ENCODE data around the gene MSH5.

MSH5 gene

GRCh38 chr6:31725502-31726350, 14.1 kb upstream of the MSH5 start:
- H3K36me3 ChIP-seq (ENCODE audit: control insufficient read depth, insufficient read depth, low read length) = peaks cover 4% of the 10 kb centered on the region

DNA sequence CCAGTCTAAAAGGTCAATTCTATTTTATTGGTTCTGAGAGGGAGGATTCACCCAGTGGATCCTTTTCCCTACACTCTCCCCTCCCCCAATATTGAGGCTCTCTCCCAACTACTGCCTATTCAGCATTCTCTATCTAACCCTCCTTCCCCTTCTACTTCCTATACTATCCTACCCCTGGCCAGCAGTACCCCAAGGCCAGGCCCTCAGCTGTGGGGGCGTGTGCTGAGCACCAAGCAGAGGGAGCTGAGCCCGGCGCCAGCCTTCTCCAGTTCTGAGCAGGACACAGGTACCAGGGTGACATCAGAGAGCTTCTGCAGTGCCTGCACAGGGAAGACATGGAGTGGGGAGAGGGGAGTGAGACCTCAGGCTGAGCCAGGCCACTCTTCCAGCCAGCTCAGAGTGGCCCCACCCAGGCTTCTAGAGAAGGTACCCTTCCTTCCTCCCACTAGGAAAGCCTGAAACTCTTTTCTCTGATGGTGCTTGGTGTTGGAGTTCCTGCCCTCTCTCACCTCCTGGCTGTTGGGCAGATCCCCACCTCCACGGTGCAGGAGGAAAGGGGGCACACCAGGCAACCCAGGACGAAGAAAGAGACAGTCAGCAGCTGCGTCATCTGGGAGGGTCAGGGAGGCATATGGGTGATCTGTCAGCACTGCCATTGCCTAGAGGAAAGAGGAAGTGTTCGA, 12.6 kb upstream of the MSH5 start:
- Histone ChIP-seq H3K18ac (ENCODE audit: low read length) (no peak overlapping the region), H3K27ac (ENCODE audit: low read depth, low read length) (no peak overlapping the region), H3K36me3 (ENCODE audit: control insufficient read depth, insufficient read depth, low read length) (peaks cover 10% of the 10 kb centered on the region), H3K9ac (ENCODE audit: low read length) (no peak overlapping the region), H4K8ac (ENCODE audit: low read depth, low read length) (no peak overlapping the region), H3K4me3 (ENCODE audit: low read length) (no peak overlapping the region), H3K27me3 (ENCODE audit: insufficient read depth, low read length, poor library complexity) (no peaks in the 10 kb centered on the region), H3K4me1 (ENCODE audit: control insufficient read depth, low read depth, low read length) (peaks cover 3% of the 10 kb centered on the region), H3K56ac (ENCODE audit: low read length) (no peak overlapping the region), H2BK5ac (ENCODE audit: low read length) (no peak overlapping the region), H2BK120ac (ENCODE audit: low read depth, low read length) (no peak overlapping the region), H3K79me2 (ENCODE audit: control insufficient read depth, insufficient read depth, low read length) (peaks cover 4% of the 10 kb centered on the region), H2AK5ac (ENCODE audit: low read length) (no peak overlapping the region), H3K23ac (ENCODE audit: low read length) (no peak overlapping the region), H3K4me2 (ENCODE audit: low read length) (no peak overlapping the region), H3K4ac (ENCODE audit: low read depth, low read length) (no peak overlapping the region), H3K79me1 (ENCODE audit: low read length) (peaks cover 10% of the 10 kb centered on the region), H4K5ac (ENCODE audit: low read length) (no peak overlapping the region), H2BK15ac (replicated peaks; ENCODE audit: low read depth) (no peak overlapping the region)
- no CpG with 5 or more reads among the region's 7 CpGs for WGBS (ENCODE audit: extremely low coverage, insufficient coverage, low lambda C conversion rate)
- no peak for DNase-seq

More at GRCh38 chr6:31725502-31726350, 14.1 kb upstream of the MSH5 start:
- no peaks in the 10 kb centered on the region for H3K27me3 ChIP-seq (ENCODE audit: insufficient read depth, low read length, poor library complexity)
- peaks cover 4% of the 10 kb centered on the region for H3K79me2 ChIP-seq (ENCODE audit: control insufficient read depth, insufficient read depth, low read length)
- no peak for DNase-seq
- H4K8ac ChIP-seq (ENCODE audit: low read depth, low read length) = no peak overlapping the region
- no peak overlapping the region for H2AK5ac ChIP-seq (ENCODE audit: low read length)
- H3K4ac ChIP-seq (ENCODE audit: low read depth, low read length) = no peak overlapping the region
- H3K4me1 ChIP-seq (ENCODE audit: control insufficient read depth, low read depth, low read length) = peaks cover 3% of the 10 kb centered on the region
- peaks cover 10% of the 10 kb centered on the region for H3K79me1 ChIP-seq (ENCODE audit: low read length)
- no peak overlapping the region for H3K27ac ChIP-seq (ENCODE audit: low read depth, low read length)
- H3K18ac ChIP-seq (ENCODE audit: low read length) = no peak overlapping the region
- H4K5ac ChIP-seq (ENCODE audit: low read length) = no peak overlapping the region
- H3K4me2 ChIP-seq (ENCODE audit: low read length) = no peak overlapping the region
- no peak overlapping the region for H3K56ac ChIP-seq (ENCODE audit: low read length)
- no peak overlapping the region for H2BK15ac ChIP-seq (replicated peaks; ENCODE audit: low read depth)
- H3K23ac ChIP-seq (ENCODE audit: low read length) = no peak overlapping the region
- H3K4me3 ChIP-seq (ENCODE audit: low read length) = no peak overlapping the region
- no peak overlapping the region for H2BK120ac ChIP-seq (ENCODE audit: low read depth, low read length)
- no CpG with 5 or more reads among the region's 12 CpGs for WGBS (ENCODE audit: extremely low coverage, insufficient coverage, low lambda C conversion rate)
- H3K9ac ChIP-seq (ENCODE audit: low read length) = no peak overlapping the region
- no peak overlapping the region for H2BK5ac ChIP-seq (ENCODE audit: low read length)

DNA sequence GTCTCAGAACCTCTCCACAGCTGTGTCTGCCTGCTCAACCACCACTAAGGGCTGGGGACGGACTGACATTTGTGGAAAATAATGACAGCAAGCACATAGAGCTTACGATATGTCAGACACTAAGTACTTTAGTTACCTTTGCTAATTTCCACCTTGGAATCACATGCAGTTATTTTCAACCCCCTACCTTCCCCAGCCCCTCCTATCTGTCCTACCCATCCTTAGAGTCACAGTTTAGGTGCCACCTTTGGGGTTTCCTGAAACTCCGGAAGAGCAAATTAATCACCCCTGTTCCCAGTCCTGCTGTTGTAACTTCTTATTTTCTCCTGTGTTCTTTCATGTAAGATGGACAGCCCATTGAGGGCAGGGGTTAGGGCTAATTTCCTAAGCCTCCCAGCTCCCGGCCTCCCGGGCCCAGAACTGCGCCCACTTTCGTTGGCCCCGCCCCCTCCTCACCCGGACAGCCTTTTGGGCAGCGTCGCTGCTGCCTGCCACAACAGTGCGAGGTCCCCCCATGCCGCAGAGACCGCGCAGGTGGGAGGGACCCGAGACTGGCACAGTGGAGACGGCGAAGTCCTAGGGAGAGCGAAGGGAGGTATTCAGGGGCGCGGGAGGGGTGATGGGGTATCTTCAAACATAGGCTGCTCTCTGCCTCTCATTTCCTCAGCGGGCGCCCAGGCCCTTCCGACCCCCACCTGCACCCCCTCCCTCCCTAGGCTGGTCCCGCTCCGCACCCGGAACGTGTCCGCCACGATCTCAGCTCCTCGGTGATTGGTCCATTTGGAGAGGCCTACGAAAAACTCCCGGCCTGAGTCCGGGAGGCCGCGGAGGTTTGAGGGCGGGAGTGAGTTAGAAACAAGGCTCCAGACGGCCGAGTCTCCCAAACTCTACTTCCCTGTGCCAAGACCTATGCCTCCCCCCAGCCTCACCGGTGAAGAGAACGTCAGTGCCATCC, 11.8 kb upstream of the MSH5 start:
- Histone ChIP-seq H3K36me3 (ENCODE audit: control insufficient read depth, insufficient read depth, low read length) (peaks cover 11% of the 10 kb centered on the region), H2AK5ac (ENCODE audit: low read length) (no peak overlapping the region), H3K4me2 (ENCODE audit: low read length) (no peak overlapping the region), H2BK5ac (ENCODE audit: low read length) (no peak overlapping the region), H3K23ac (ENCODE audit: low read length) (no peak overlapping the region), H4K5ac (ENCODE audit: low read length) (no peak overlapping the region), H2BK120ac (ENCODE audit: low read depth, low read length) (no peak overlapping the region), H3K4me3 (ENCODE audit: low read length) (no peak overlapping the region), H3K9ac (ENCODE audit: low read length) (peak overlapping the region; percentile 96), H3K18ac (ENCODE audit: low read length) (no peak overlapping the region), H3K4me1 (ENCODE audit: control insufficient read depth, low read depth, low read length) (peaks cover 3% of the 10 kb centered on the region), H3K79me2 (ENCODE audit: control insufficient read depth, insufficient read depth, low read length) (peaks cover 4% of the 10 kb centered on the region), H3K56ac (ENCODE audit: low read length) (peak overlapping the region; percentile 66), H3K79me1 (ENCODE audit: low read length) (peaks cover 10% of the 10 kb centered on the region), H4K8ac (ENCODE audit: low read depth, low read length) (no peak overlapping the region), H3K4ac (ENCODE audit: low read depth, low read length) (no peak overlapping the region), H3K27me3 (ENCODE audit: insufficient read depth, low read length, poor library complexity) (no peaks in the 10 kb centered on the region), H2BK15ac (replicated peaks; ENCODE audit: low read depth) (no peak overlapping the region), H3K27ac (ENCODE audit: low read depth, low read length) (no peak overlapping the region)
- no CpG with 5 or more reads among the region's 41 CpGs for WGBS (ENCODE audit: extremely low coverage, insufficient coverage, low lambda C conversion rate)
- DNase-seq = no peak

GRCh38 chr6:31728767-31729514, 10.9 kb upstream of the MSH5 start, which contains the start of gene DDAH2:
Gene DDAH2 (minus strand): TSS chr6:31729299. CDS start chr6:31729161, 138 bp downstream.
- DNase-seq = no peak

DNA sequence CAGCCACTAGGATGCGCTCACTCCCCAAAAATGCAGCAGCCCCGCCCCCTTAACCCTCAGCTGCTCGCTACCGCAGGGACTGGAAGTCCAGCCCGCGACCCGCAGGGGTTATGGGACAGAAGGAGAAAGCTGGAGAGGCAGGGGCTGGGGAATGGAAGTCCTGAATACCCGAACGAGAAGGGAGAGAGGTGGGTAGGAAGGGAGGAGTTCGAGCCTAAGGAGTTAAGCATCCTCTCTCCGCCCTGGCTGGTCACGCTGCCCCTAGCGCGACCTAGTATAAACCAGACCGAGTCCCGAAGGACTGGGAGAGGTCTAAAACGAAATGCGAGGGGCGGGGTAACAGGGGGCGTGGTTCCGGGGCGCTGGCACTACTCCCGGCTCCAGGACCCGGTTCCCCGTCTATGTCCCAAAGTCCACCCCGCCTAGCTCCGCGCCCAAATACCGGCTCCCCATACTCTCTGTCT, 10.3 kb upstream of the MSH5 start:
- Histone ChIP-seq H3K18ac (ENCODE audit: low read length) (peak overlapping the region; percentile 69), H2BK5ac (ENCODE audit: low read length) (peak overlapping the region; percentile 86), H3K79me1 (ENCODE audit: low read length) (peaks cover 21% of the 10 kb centered on the region), H3K4me1 (ENCODE audit: control insufficient read depth, low read depth, low read length) (peaks cover 9% of the 10 kb centered on the region), H2BK120ac (ENCODE audit: low read depth, low read length) (peak overlapping the region; percentile 3), H3K23ac (ENCODE audit: low read length) (peak overlapping the region; percentile 30), H3K27me3 (ENCODE audit: insufficient read depth, low read length, poor library complexity) (no peaks in the 10 kb centered on the region), H3K56ac (ENCODE audit: low read length) (peak overlapping the region; percentile 97), H3K9ac (ENCODE audit: low read length) (peak overlapping the region; percentile 96), H4K5ac (ENCODE audit: low read length) (no peak overlapping the region), H3K27ac (ENCODE audit: low read depth, low read length) (peak overlapping the region; percentile 86), H4K8ac (ENCODE audit: low read depth, low read length) (no peak overlapping the region), H3K79me2 (ENCODE audit: control insufficient read depth, insufficient read depth, low read length) (peaks cover 15% of the 10 kb centered on the region), H3K4me2 (ENCODE audit: low read length) (peak overlapping the region; percentile 74), H3K36me3 (ENCODE audit: control insufficient read depth, insufficient read depth, low read length) (peaks cover 20% of the 10 kb centered on the region), H2BK15ac (replicated peaks; ENCODE audit: low read depth) (no peak overlapping the region), H3K4me3 (ENCODE audit: low read length) (peak overlapping the region; percentile 90), H2AK5ac (ENCODE audit: low read length) (no peak overlapping the region), H3K4ac (ENCODE audit: low read depth, low read length) (peak overlapping the region; percentile 70)
- peak; percentile 97 for DNase-seq
- WGBS (ENCODE audit: extremely low coverage, insufficient coverage, low lambda C conversion rate) = no CpG with 5 or more reads among the region's 29 CpGs

More at GRCh38 chr6:31728767-31729514, 10.9 kb upstream of the MSH5 start, which contains the start of gene DDAH2:
- peaks cover 9% of the 10 kb centered on the region for H3K79me2 ChIP-seq (ENCODE audit: control insufficient read depth, insufficient read depth, low read length)
- H2AK5ac ChIP-seq (ENCODE audit: low read length) = peak within 1 kb of the TSS; percentile 52
- peaks cover 17% of the 10 kb centered on the region for H3K79me1 ChIP-seq (ENCODE audit: low read length)
- peak within 1 kb of the TSS; percentile 74 for H3K4me2 ChIP-seq (ENCODE audit: low read length)
- no peak within 1 kb of the TSS for H4K8ac ChIP-seq (ENCODE audit: low read depth, low read length)
- peak within 1 kb of the TSS; percentile 86 for H2BK5ac ChIP-seq (ENCODE audit: low read length)
- no peak within 1 kb of the TSS for H4K5ac ChIP-seq (ENCODE audit: low read length)
- peak within 1 kb of the TSS; percentile 3 for H2BK120ac ChIP-seq (ENCODE audit: low read depth, low read length)
- H3K4ac ChIP-seq (ENCODE audit: low read depth, low read length) = peak within 1 kb of the TSS; percentile 70
- peak within 1 kb of the TSS; percentile 86 for H3K27ac ChIP-seq (ENCODE audit: low read depth, low read length)
- WGBS (ENCODE audit: extremely low coverage, insufficient coverage, low lambda C conversion rate) = no CpG with 5 or more reads among the region's 36 CpGs
- peak within 1 kb of the TSS; percentile 34 for H3K23ac ChIP-seq (ENCODE audit: low read length)
- H3K4me3 ChIP-seq (ENCODE audit: low read length) = peak within 1 kb of the TSS; percentile 90
- peaks cover 19% of the 10 kb centered on the region for H3K36me3 ChIP-seq (ENCODE audit: control insufficient read depth, insufficient read depth, low read length)
- no peaks in the 10 kb centered on the region for H3K27me3 ChIP-seq (ENCODE audit: insufficient read depth, low read length, poor library complexity)
- H3K9ac ChIP-seq (ENCODE audit: low read length) = peak within 1 kb of the TSS; percentile 96
- H2BK15ac ChIP-seq (replicated peaks; ENCODE audit: low read depth) = no peak within 1 kb of the TSS
- peak within 1 kb of the TSS; percentile 97 for H3K56ac ChIP-seq (ENCODE audit: low read length)
- peaks cover 5% of the 10 kb centered on the region for H3K4me1 ChIP-seq (ENCODE audit: control insufficient read depth, low read depth, low read length)
- H3K18ac ChIP-seq (ENCODE audit: low read length) = peak within 1 kb of the TSS; percentile 69
